OCI-M1 (cell line): ENCODE measurements around the gene DDR2.

Source experiments
- DNase-seq: peaks from one replicate; lab custom pipeline; 2025; lab: John Stamatoyannopoulos, UW

Gene DDR2

GRCh38 chr1:162629651-162630050 is 2.6 kb upstream of the DDR2 start:
- DNase-seq = no peak

GRCh38 chr1:162631546-162632191 is 595 bp upstream of the DDR2 start:
- peak; percentile 53 for DNase-seq

GRCh38 chr1:162632698-162633080 is 425 bp downstream of the DDR2 start:
- peak; percentile 10 for DNase-seq

GRCh38 chr1:162633081-162633762 is 958 bp downstream of the DDR2 start:
- DNase-seq = no peak

GRCh38 chr1:162635418-162635817 is 3.2 kb downstream of the DDR2 start:
- no peak for DNase-seq

GRCh38 chr1:162639718-162640117 is 7.5 kb downstream of the DDR2 start:
- DNase-seq = no peak

GRCh38 chr1:162641114-162641513 is 8.8 kb downstream of the DDR2 start:
- no peak for DNase-seq

GRCh38 chr1:162644986-162645314 is 12.7 kb downstream of the DDR2 start:
- no peak for DNase-seq

- no peak for DNase-seq
Measured at GRCh38 chr1:162645666-162646065, 13.4 kb downstream of the DDR2 start.

- no peak for DNase-seq
Measured at GRCh38 chr1:162649583-162649982, 17.3 kb downstream of the DDR2 start.

- DNase-seq = no peak
Measured at GRCh38 chr1:162654915-162655620, 22.8 kb downstream of the DDR2 start.

- no peak for DNase-seq
Measured at GRCh38 chr1:162656266-162656665, 24.0 kb downstream of the DDR2 start.

GRCh38 chr1:162660574-162660973 is 28.3 kb downstream of the DDR2 start:
- no peak for DNase-seq

GRCh38 chr1:162661336-162661735 is 29.1 kb downstream of the DDR2 start:
- DNase-seq = no peak

GRCh38 chr1:162662013-162662412 is 29.7 kb downstream of the DDR2 start:
- no peak for DNase-seq

- DNase-seq = no peak
Measured at GRCh38 chr1:162663086-162663485, 30.8 kb downstream of the DDR2 start.

GRCh38 chr1:162663589-162664106 is 31.4 kb downstream of the DDR2 start:
- no peak for DNase-seq

- no peak for DNase-seq
Measured at GRCh38 chr1:162666006-162666645, 33.9 kb downstream of the DDR2 start.

GRCh38 chr1:162667381-162668080 is 35.3 kb downstream of the DDR2 start:
- DNase-seq = no peak

GRCh38 chr1:162670928-162671663 is 38.8 kb downstream of the DDR2 start:
- DNase-seq = no peak

GRCh38 chr1:162671664-162672410 is 39.6 kb downstream of the DDR2 start:
- DNase-seq = no peak
